Activated CD4-positive, alpha-beta T cell treated with anti-CD3 and anti-CD28 coated beads, Interleukin-2, amount 10 ng/mL, durations not matched to agents 7 days and 5 days (primary cell): ENCODE measurements around the gene PAK5. TPM values are rescaled to one million over a fixed set of nuclear protein-coding genes. Genes with fewer than 3 reads are reported as not detected.

ENCODE experiments used
- CTCF ChIA-PET: fragments of 350-600 bp; sonication (Branson Sonifier 250); formaldehyde crosslinking; loops from one replicate; lab custom pipeline; 2021; ENCODE audit warnings: antibody characterized with exemption; lab: Charles Lee
- POLR2A ChIA-PET: fragments of 350-600 bp; sonication (Branson Sonifier 250); formaldehyde crosslinking; loops from one replicate; lab custom pipeline; 2021; ENCODE audit warnings: antibody characterized with exemption; lab: Charles Lee
- DNase-seq: peaks from one replicate; pipeline ENCODE4 v3.0.0-alpha.2; 2020
- H3K27ac Mint-ChIP-seq: one replicate; pipeline ENCODE4 v1.8.0; 2021; ENCODE audit warnings: mild to moderate bottlenecking, moderate library complexity, mixed read lengths
- H3K27me3 Mint-ChIP-seq: one replicate; pipeline ENCODE4 v1.8.0; 2021; ENCODE audit warnings: mixed read lengths
- H3K36me3 Mint-ChIP-seq: one replicate; pipeline ENCODE4 v1.8.0; 2021; ENCODE audit warnings: low read depth, mixed read lengths
- H3K4me1 Mint-ChIP-seq: one replicate; pipeline ENCODE4 v1.8.0; 2021; ENCODE audit warnings: mixed read lengths
- H3K4me3 Mint-ChIP-seq: one replicate; pipeline ENCODE4 v1.8.0; 2021; ENCODE audit warnings: mild to moderate bottlenecking, moderate library complexity, mixed read lengths
- H3K9me3 Mint-ChIP-seq: one replicate; pipeline ENCODE4 v1.8.0; 2021; ENCODE audit warnings: mixed read lengths
- total RNA-seq, 2 experiments: library from RNA; stranded (reverse); gene quantifications; one replicate each; pipeline ENCODE4 v1.2.3, GENCODE V29; 2021

The PAK5 gene
- total RNA-seq, 2 experiments from 2014 or later, result not detected

- H3K4me3 Mint-ChIP-seq, result no peak overlapping the region
- H3K27ac Mint-ChIP-seq, result no peak overlapping the region
- ChIA-PET POLR2A (no interaction called here), CTCF (no interaction called here)
- no peaks in the 10 kb centered on the region for H3K4me1 Mint-ChIP-seq
- H3K27me3 Mint-ChIP-seq, result no peaks in the 10 kb centered on the region
- no peak for DNase-seq
- no peaks in the 10 kb centered on the region for H3K9me3 Mint-ChIP-seq
- no peaks in the 10 kb centered on the region for H3K36me3 Mint-ChIP-seq
Observed at GRCh38 chr20:9829835-9830234, 9.0 kb downstream of the PAK5 start.

GRCh38 chr20:9817654-9818053 lies 21.2 kb downstream of the PAK5 start:
- POLR2A ChIA-PET, result no interaction called here
- Mint-ChIP-seq H3K4me1 (no peaks in the 10 kb centered on the region), H3K36me3 (no peaks in the 10 kb centered on the region), H3K4me3 (no peak overlapping the region), H3K27me3 (no peaks in the 10 kb centered on the region), H3K27ac (no peak overlapping the region), H3K9me3 (peaks cover 5% of the 10 kb centered on the region)
- CTCF ChIA-PET, result no interaction called here
- DNase-seq, result no peak

GRCh38 chr20:9815632-9816031 lies 23.2 kb downstream of the PAK5 start:
- no peaks in the 10 kb centered on the region for H3K4me1 Mint-ChIP-seq
- no peak for DNase-seq
- H3K36me3 Mint-ChIP-seq, result no peaks in the 10 kb centered on the region
- POLR2A ChIA-PET, result no interaction called here
- H3K27ac Mint-ChIP-seq, result no peak overlapping the region
- CTCF ChIA-PET, result no interaction called here
- H3K4me3 Mint-ChIP-seq, result no peak overlapping the region
- no peaks in the 10 kb centered on the region for H3K27me3 Mint-ChIP-seq
- H3K9me3 Mint-ChIP-seq, result no peaks in the 10 kb centered on the region

- Mint-ChIP-seq H3K36me3 (no peaks in the 10 kb centered on the region), H3K27ac (no peak overlapping the region), H3K27me3 (no peaks in the 10 kb centered on the region), H3K9me3 (no peaks in the 10 kb centered on the region), H3K4me3 (no peak overlapping the region), H3K4me1 (no peaks in the 10 kb centered on the region)
- no peak for DNase-seq
- ChIA-PET CTCF (no interaction called here), POLR2A (no interaction called here)
Observed at GRCh38 chr20:9810738-9811137, 28.1 kb downstream of the PAK5 start.

- Mint-ChIP-seq H3K4me3 (no peak overlapping the region), H3K27me3 (no peaks in the 10 kb centered on the region), H3K36me3 (no peaks in the 10 kb centered on the region), H3K9me3 (no peaks in the 10 kb centered on the region), H3K4me1 (no peaks in the 10 kb centered on the region), H3K27ac (no peak overlapping the region)
- ChIA-PET POLR2A (no interaction called here), CTCF (no interaction called here)
- DNase-seq, result no peak
Observed at GRCh38 chr20:9809271-9809670, 29.6 kb downstream of the PAK5 start.

GRCh38 chr20:9808166-9808565 lies 30.7 kb downstream of the PAK5 start:
- DNase-seq, result no peak
- ChIA-PET CTCF (no interaction called here), POLR2A (no interaction called here)
- no peaks in the 10 kb centered on the region for H3K27me3 Mint-ChIP-seq
- H3K4me1 Mint-ChIP-seq, result no peaks in the 10 kb centered on the region
- H3K36me3 Mint-ChIP-seq, result no peaks in the 10 kb centered on the region
- H3K27ac Mint-ChIP-seq, result no peak overlapping the region
- no peak overlapping the region for H3K4me3 Mint-ChIP-seq
- no peaks in the 10 kb centered on the region for H3K9me3 Mint-ChIP-seq

- POLR2A ChIA-PET, result no interaction called here
- H3K4me1 Mint-ChIP-seq, result no peaks in the 10 kb centered on the region
Observed at GRCh38 chr20:9807136-9807535, 31.7 kb downstream of the PAK5 start.

GRCh38 chr20:9800421-9800820 lies 38.5 kb downstream of the PAK5 start:
- no peak overlapping the region for H3K27ac Mint-ChIP-seq
- no peak for DNase-seq
- no peaks in the 10 kb centered on the region for H3K36me3 Mint-ChIP-seq
- ChIA-PET CTCF (no interaction called here), POLR2A (no interaction called here)
- no peaks in the 10 kb centered on the region for H3K27me3 Mint-ChIP-seq
- no peak overlapping the region for H3K4me3 Mint-ChIP-seq
- H3K4me1 Mint-ChIP-seq, result no peaks in the 10 kb centered on the region
- H3K9me3 Mint-ChIP-seq, result peaks cover 2% of the 10 kb centered on the region

More at GRCh38 chr20:9807136-9807535, 31.7 kb downstream of the PAK5 start:
- no peak for DNase-seq
- Mint-ChIP-seq H3K4me3 (no peak overlapping the region), H3K36me3 (no peaks in the 10 kb centered on the region), H3K27ac (no peak overlapping the region), H3K27me3 (no peaks in the 10 kb centered on the region), H3K9me3 (no peaks in the 10 kb centered on the region)
- CTCF ChIA-PET, result no interaction called here

- CTCF ChIA-PET, result no interaction called here
- Mint-ChIP-seq H3K27me3 (no peaks in the 10 kb centered on the region), H3K9me3 (peaks cover 2% of the 10 kb centered on the region), H3K4me1 (no peaks in the 10 kb centered on the region), H3K36me3 (no peaks in the 10 kb centered on the region), H3K27ac (no peak overlapping the region), H3K4me3 (no peak overlapping the region)
- POLR2A ChIA-PET, result no interaction called here
- DNase-seq, result no peak
Observed at GRCh38 chr20:9794831-9795230, 44.0 kb downstream of the PAK5 start.

- ChIA-PET POLR2A (no interaction called here), CTCF (no interaction called here)
Observed at GRCh38 chr20:9792674-9793073, 46.2 kb downstream of the PAK5 start.

GRCh38 chr20:9789131-9789530 lies 49.7 kb downstream of the PAK5 start:
- DNase-seq, result no peak
- H3K9me3 Mint-ChIP-seq, result no peaks in the 10 kb centered on the region
- H3K36me3 Mint-ChIP-seq, result no peaks in the 10 kb centered on the region
- H3K4me3 Mint-ChIP-seq, result no peak overlapping the region
- POLR2A ChIA-PET, result no interaction called here
- no peak overlapping the region for H3K27ac Mint-ChIP-seq
- H3K27me3 Mint-ChIP-seq, result no peaks in the 10 kb centered on the region
- CTCF ChIA-PET, result no interaction called here
- no peaks in the 10 kb centered on the region for H3K4me1 Mint-ChIP-seq

More at GRCh38 chr20:9792674-9793073, 46.2 kb downstream of the PAK5 start:
- DNase-seq, result no peak
- Mint-ChIP-seq H3K36me3 (no peaks in the 10 kb centered on the region), H3K27me3 (no peaks in the 10 kb centered on the region), H3K4me3 (no peak overlapping the region), H3K27ac (no peak overlapping the region), H3K4me1 (no peaks in the 10 kb centered on the region), H3K9me3 (peaks cover 2% of the 10 kb centered on the region)

- CTCF ChIA-PET, result no interaction called here
- H3K36me3 Mint-ChIP-seq, result no peaks in the 10 kb centered on the region
- DNase-seq, result no peak
- H3K9me3 Mint-ChIP-seq, result peaks cover 22% of the 10 kb centered on the region
- POLR2A ChIA-PET, result no interaction called here
- H3K4me1 Mint-ChIP-seq, result no peaks in the 10 kb centered on the region
- H3K4me3 Mint-ChIP-seq, result no peak overlapping the region
- no peak overlapping the region for H3K27ac Mint-ChIP-seq
- H3K27me3 Mint-ChIP-seq, result no peaks in the 10 kb centered on the region
Observed at GRCh38 chr20:9775176-9775575, 63.7 kb downstream of the PAK5 start.

GRCh38 chr20:9769954-9770353 lies 68.9 kb downstream of the PAK5 start:
- H3K36me3 Mint-ChIP-seq, result no peaks in the 10 kb centered on the region
- no peaks in the 10 kb centered on the region for H3K4me1 Mint-ChIP-seq
- H3K27ac Mint-ChIP-seq, result no peak overlapping the region
- H3K27me3 Mint-ChIP-seq, result no peaks in the 10 kb centered on the region
- DNase-seq, result no peak
- ChIA-PET CTCF (no interaction called here), POLR2A (no interaction called here)
- H3K4me3 Mint-ChIP-seq, result no peak overlapping the region
- peaks cover 24% of the 10 kb centered on the region for H3K9me3 Mint-ChIP-seq

- Mint-ChIP-seq H3K4me1 (no peaks in the 10 kb centered on the region), H3K9me3 (peaks cover 8% of the 10 kb centered on the region), H3K4me3 (no peak overlapping the region), H3K36me3 (no peaks in the 10 kb centered on the region), H3K27me3 (no peaks in the 10 kb centered on the region), H3K27ac (no peak overlapping the region)
- ChIA-PET CTCF (no interaction called here), POLR2A (no interaction called here)
- no peak for DNase-seq
Observed at GRCh38 chr20:9761476-9761875, 77.4 kb downstream of the PAK5 start.
